Trophoblast cell (in vitro differentiated cells and primary cell): ENCODE data around the gene RRAS.
A peak's percentile ranks its signal among the peaks of the same experiment; 100 is the strongest.

ENCODE experiments used
- DNase-seq, 2 donors: peaks; one replicate each; pipeline ENCODE4 v3.0.0-alpha.2; 2016
- H2AFZ ChIP-seq: 2 replicates; pipeline ENCODE4 v1.6.1; 2013; ENCODE audit warnings: low read length, moderate library complexity, mild to moderate bottlenecking; ENCODE audit not compliant: insufficient read depth, poor library complexity
- H2AK5ac ChIP-seq: 2 replicates; pipeline ENCODE4 v1.6.1; 2013; ENCODE audit warnings: mild to moderate bottlenecking, low read length
- H2BK120ac ChIP-seq: 2 replicates; pipeline ENCODE4 v1.6.1; 2013; ENCODE audit warnings: low read length, mild to moderate bottlenecking, moderate library complexity; ENCODE audit not compliant: insufficient read depth, poor library complexity
- H2BK12ac ChIP-seq: 2 replicates; pipeline ENCODE4 v1.6.1; 2013; ENCODE audit warnings: mild to moderate bottlenecking, low read length, moderate library complexity
- H2BK5ac ChIP-seq: 2 replicates; pipeline ENCODE4 v1.6.1; 2013; ENCODE audit warnings: low read length, low read depth, moderate library complexity, mild to moderate bottlenecking; ENCODE audit not compliant: poor library complexity
- H3K14ac ChIP-seq: 2 replicates; pipeline ENCODE4 v1.6.1; 2013; ENCODE audit warnings: mild to moderate bottlenecking, low read length
- H3K18ac ChIP-seq: 2 replicates; pipeline ENCODE4 v1.6.1; 2013; ENCODE audit warnings: mild to moderate bottlenecking, low read length
- H3K23ac ChIP-seq: 2 replicates; pipeline ENCODE4 v1.6.1; 2013; ENCODE audit warnings: low read length
- H3K27ac ChIP-seq: 2 replicates; pipeline ENCODE4 v1.5.1; 2013; ENCODE audit warnings: low read depth, mild to moderate bottlenecking, inconsistent platforms, low read length, moderate library complexity
- H3K27me3 ChIP-seq: 2 replicates; pipeline ENCODE4 v1.6.1; 2013; ENCODE audit warnings: inconsistent platforms, mild to moderate bottlenecking, low read length, moderate library complexity; ENCODE audit not compliant: insufficient read depth
- H3K36me3 ChIP-seq, 2 experiments: 1 replicate in 1 of 2; 2 replicates in 1 of 2; pipeline ENCODE4 v1.6.1; 2013; ENCODE audit warnings: low read length in 2 of 2, mild to moderate bottlenecking in 2 of 2, moderate library complexity in 1 of 2; ENCODE audit not compliant: insufficient read depth in 2 of 2, control insufficient read depth in 1 of 2
- H3K4ac ChIP-seq: 2 replicates; pipeline ENCODE4 v1.6.1; 2013; ENCODE audit warnings: low read depth, mild to moderate bottlenecking, low read length, moderate library complexity
- H3K4me1 ChIP-seq, 2 experiments: 1 replicate in 1 of 2; 2 replicates in 1 of 2; pipeline ENCODE4 v1.6.1; 2013; ENCODE audit warnings: low read length in 2 of 2, mild to moderate bottlenecking in 2 of 2, moderate library complexity in 1 of 2; ENCODE audit not compliant: insufficient read depth in 2 of 2, control insufficient read depth in 1 of 2
- H3K4me2 ChIP-seq: 2 replicates; pipeline ENCODE4 v1.6.1; 2013; ENCODE audit warnings: inconsistent platforms, mild to moderate bottlenecking, low read length, moderate library complexity
- H3K4me3 ChIP-seq: 2 replicates; pipeline ENCODE4 v1.5.1; 2013; ENCODE audit warnings: mild to moderate bottlenecking, low read depth, low read length, inconsistent platforms
- H3K79me1 ChIP-seq: one replicate; pipeline ENCODE4 v1.6.1; 2013; ENCODE audit warnings: low read length
- H3K79me2 ChIP-seq: 2 replicates; pipeline ENCODE4 v1.6.1; 2013; ENCODE audit warnings: low read length, mild to moderate bottlenecking; ENCODE audit not compliant: control insufficient read depth, insufficient read depth, poor library complexity
- H3K9ac ChIP-seq: 2 replicates; pipeline ENCODE4 v1.6.1; 2013; ENCODE audit warnings: mild to moderate bottlenecking, low read length
- H3K9me3 ChIP-seq: 2 replicates; pipeline ENCODE4 v1.6.1; 2013; ENCODE audit warnings: low read depth, mild to moderate bottlenecking, control low read depth, inconsistent platforms, low read length; ENCODE audit not compliant: insufficient read depth
- H4K12ac ChIP-seq: 2 replicates; pipeline ENCODE4 v1.6.1; 2013; ENCODE audit warnings: low read depth, mild to moderate bottlenecking, low read length, moderate library complexity
- H4K8ac ChIP-seq: 2 replicates; pipeline ENCODE4 v1.6.1; 2013; ENCODE audit warnings: low read depth, mild to moderate bottlenecking, low read length, moderate library complexity
- H4K91ac ChIP-seq: one replicate; pipeline ENCODE4 v1.6.1; 2013; ENCODE audit warnings: low read depth, mild to moderate bottlenecking, low read length, moderate library complexity
- WGBS: extraction: QIAGEN DNeasy Blood & Tissue Kit; methylation state at CpG from one replicate; pipeline ENCODE4 v1.1.7; 2013; ENCODE audit warnings: missing lambda C conversion rate; ENCODE audit not compliant: insufficient read length, insufficient coverage; ENCODE audit errors: extremely low coverage; 5-methylcytosine and 5-hydroxymethylcytosine counted together

RRAS gene

GRCh38 chr19:49672131-49672919, 32.4 kb upstream of the RRAS start:
- WGBS: no CpG with 5 or more reads among the region's 28 CpGs

GRCh38 chr19:49669516-49669915, 29.6 kb upstream of the RRAS start:
- Histone ChIP-seq H3K79me2 (peaks cover 18% of the 10 kb centered on the region), H3K4me2 (no peak overlapping the region), H3K9me3 (no peaks in the 10 kb centered on the region), H2BK12ac (no peak overlapping the region), H3K79me1 (peaks cover 13% of the 10 kb centered on the region), H3K18ac (no peak overlapping the region), H3K4ac (no peak overlapping the region), H2AK5ac (no peak overlapping the region), H2BK5ac (no peak overlapping the region), H3K14ac (no peak overlapping the region), H3K27ac (no peak overlapping the region), H2BK120ac (no peak overlapping the region), H3K23ac (no peak overlapping the region), H3K27me3 (no peaks in the 10 kb centered on the region), H4K91ac (no peak overlapping the region), H3K4me1 (peaks cover 5 to 11% of the 10 kb centered on the region in 2 experiments), H4K12ac (no peak overlapping the region), H3K4me3 (no peak overlapping the region), H3K36me3 (peaks cover 23 to 24% of the 10 kb centered on the region in 2 experiments), H2AFZ (no peak overlapping the region), H3K9ac (no peak overlapping the region), H4K8ac (no peak overlapping the region)
- no peak for DNase-seq
- WGBS: no CpG with 5 or more reads among the region's 3 CpGs

More at GRCh38 chr19:49672131-49672919, 32.4 kb upstream of the RRAS start:
- H2BK12ac ChIP-seq: no peak overlapping the region
- H3K36me3 ChIP-seq: peaks cover 23 to 24% of the 10 kb centered on the region in 2 experiments
- peak overlapping the region; percentile 41 for H4K91ac ChIP-seq
- H2BK120ac ChIP-seq: no peak overlapping the region
- H3K4ac ChIP-seq: no peak overlapping the region
- H3K4me3 ChIP-seq: no peak overlapping the region
- no peak overlapping the region for H2AK5ac ChIP-seq
- no peak overlapping the region for H3K23ac ChIP-seq
- H3K9ac ChIP-seq: no peak overlapping the region
- peak; percentile 65 to 83 for DNase-seq
- no peaks in the 10 kb centered on the region for H3K27me3 ChIP-seq
- H4K8ac ChIP-seq: peak overlapping the region; percentile 70
- no peak overlapping the region for H2BK5ac ChIP-seq
- H3K79me2 ChIP-seq: peaks cover 4% of the 10 kb centered on the region
- H2AFZ ChIP-seq: peak overlapping the region; percentile 26
- peak overlapping the region; percentile 6 for H3K27ac ChIP-seq
- H4K12ac ChIP-seq: peak overlapping the region; percentile 66
- peaks cover 2 to 6% of the 10 kb centered on the region in 2 experiments for H3K4me1 ChIP-seq
- H3K18ac ChIP-seq: peak overlapping the region; percentile 86
- H3K79me1 ChIP-seq: peaks cover 10% of the 10 kb centered on the region
- H3K4me2 ChIP-seq: peak overlapping the region; percentile 35
- H3K9me3 ChIP-seq: no peaks in the 10 kb centered on the region
- peak overlapping the region; percentile 7 for H3K14ac ChIP-seq

GRCh38 chr19:49667473-49667872, 27.5 kb upstream of the RRAS start:
- peaks cover 19% of the 10 kb centered on the region for H3K79me2 ChIP-seq
- H4K91ac ChIP-seq: no peak overlapping the region
- H3K4me1 ChIP-seq: peaks cover 9 to 16% of the 10 kb centered on the region in 2 experiments
- no peaks in the 10 kb centered on the region for H3K27me3 ChIP-seq
- no peak overlapping the region for H2AK5ac ChIP-seq
- no peak overlapping the region for H2BK5ac ChIP-seq
- no peak overlapping the region for H2AFZ ChIP-seq
- H3K4me2 ChIP-seq: no peak overlapping the region
- H4K12ac ChIP-seq: no peak overlapping the region
- no peak for DNase-seq
- H3K18ac ChIP-seq: no peak overlapping the region
- H3K9ac ChIP-seq: no peak overlapping the region
- no peak overlapping the region for H3K4ac ChIP-seq
- no peak overlapping the region for H3K27ac ChIP-seq
- no CpG with 5 or more reads among the region's 2 CpGs for WGBS
- no peak overlapping the region for H2BK120ac ChIP-seq
- H3K23ac ChIP-seq: no peak overlapping the region
- H3K9me3 ChIP-seq: no peaks in the 10 kb centered on the region
- no peak overlapping the region for H3K4me3 ChIP-seq
- H3K79me1 ChIP-seq: peaks cover 14% of the 10 kb centered on the region
- H4K8ac ChIP-seq: no peak overlapping the region
- no peak overlapping the region for H2BK12ac ChIP-seq
- peaks cover 26 to 29% of the 10 kb centered on the region in 2 experiments for H3K36me3 ChIP-seq
- no peak overlapping the region for H3K14ac ChIP-seq

GRCh38 chr19:49666120-49666444, 26.1 kb upstream of the RRAS start:
- no peak overlapping the region for H3K23ac ChIP-seq
- H3K79me2 ChIP-seq: peaks cover 19% of the 10 kb centered on the region
- H3K4me1 ChIP-seq: peaks cover 7 to 9% of the 10 kb centered on the region in 2 experiments
- H3K14ac ChIP-seq: peak overlapping the region; percentile 75
- peak overlapping the region; percentile 86 for H3K9ac ChIP-seq
- no peaks in the 10 kb centered on the region for H3K27me3 ChIP-seq
- H2AK5ac ChIP-seq: peak overlapping the region; percentile 18
- WGBS: no CpG with 5 or more reads among the region's 9 CpGs
- no peak overlapping the region for H3K27ac ChIP-seq
- H2AFZ ChIP-seq: peak overlapping the region; percentile 53
- no peak for DNase-seq
- H3K18ac ChIP-seq: peak overlapping the region; percentile 38
- H2BK5ac ChIP-seq: no peak overlapping the region
- peaks cover 12% of the 10 kb centered on the region for H3K79me1 ChIP-seq
- peak overlapping the region; percentile 99 for H3K4me2 ChIP-seq
- peak overlapping the region; percentile 24 for H4K8ac ChIP-seq
- H3K4me3 ChIP-seq: peak overlapping the region; percentile 80
- H3K4ac ChIP-seq: peak overlapping the region; percentile 38
- H4K12ac ChIP-seq: peak overlapping the region; percentile 66
- H4K91ac ChIP-seq: peak overlapping the region; percentile 50
- H2BK12ac ChIP-seq: no peak overlapping the region
- H3K9me3 ChIP-seq: no peaks in the 10 kb centered on the region
- peaks cover 37 to 39% of the 10 kb centered on the region in 2 experiments for H3K36me3 ChIP-seq
- H2BK120ac ChIP-seq: peak overlapping the region; percentile 44
